Mesenchymal stem cell (in vitro differentiated cells and primary cell): Measurements from ENCODE around the gene CAPN15.
A peak's percentile ranks its signal among the peaks of the same experiment; 100 is the strongest.

ENCODE experiments used
- DNase-seq: peaks from one replicate; pipeline ENCODE4 v3.0.0-alpha.2; 2013
- H2AFZ ChIP-seq: one replicate; pipeline ENCODE4 v1.6.1; 2013; ENCODE audit warnings: low read depth, mild to moderate bottlenecking, control low read depth, inconsistent platforms, low read length, moderate library complexity
- H2AK5ac ChIP-seq: 2 replicates; pipeline ENCODE4 v1.6.1; 2013; ENCODE audit warnings: low read length, moderate library complexity, mild to moderate bottlenecking, inconsistent platforms; ENCODE audit not compliant: severe bottlenecking
- H2BK120ac ChIP-seq: one replicate; pipeline ENCODE4 v1.6.1; 2013; ENCODE audit warnings: low read depth, mild to moderate bottlenecking, inconsistent platforms, low read length, moderate library complexity
- H2BK12ac ChIP-seq, 2 experiments: one replicate each; pipeline ENCODE4 v1.6.1; 2013; ENCODE audit warnings: inconsistent platforms in 2 of 2, low read length in 2 of 2, mild to moderate bottlenecking in 2 of 2, moderate library complexity in 2 of 2, control low read depth in 1 of 2
- H2BK15ac ChIP-seq: one replicate; pipeline ENCODE4 v1.6.1; 2013; ENCODE audit warnings: mild to moderate bottlenecking, low read depth, inconsistent platforms; ENCODE audit not compliant: poor library complexity, severe bottlenecking
- H2BK5ac ChIP-seq: 2 replicates; pipeline ENCODE4 v1.6.1; 2013; ENCODE audit warnings: low read depth, mild to moderate bottlenecking, low read length, control low read depth, inconsistent platforms; ENCODE audit not compliant: poor library complexity, severe bottlenecking
- H3K14ac ChIP-seq, 2 experiments: one replicate each; pipeline ENCODE4 v1.6.1; 2013; ENCODE audit warnings: inconsistent platforms in 2 of 2, low read length in 2 of 2, control low read depth in 1 of 2, mild to moderate bottlenecking in 1 of 2, moderate library complexity in 1 of 2
- H3K18ac ChIP-seq, 2 experiments: one replicate each; pipeline ENCODE4 v1.6.1; 2013; ENCODE audit warnings: inconsistent platforms in 2 of 2, low read length in 2 of 2, control low read depth in 1 of 2, low read depth in 1 of 2, mild to moderate bottlenecking in 1 of 2
- H3K23ac ChIP-seq, 2 experiments: one replicate each; pipeline ENCODE4 v1.6.1; 2013; ENCODE audit warnings: inconsistent platforms in 2 of 2, low read length in 2 of 2, mild to moderate bottlenecking in 2 of 2, moderate library complexity in 2 of 2, control low read depth in 1 of 2
- H3K27ac ChIP-seq: 2 replicates; pipeline ENCODE4 v1.5.1; 2013; ENCODE audit warnings: mild to moderate bottlenecking, moderate library complexity, low read length, control low read depth, inconsistent platforms; ENCODE audit not compliant: poor library complexity, severe bottlenecking
- H3K27me3 ChIP-seq, 2 experiments: 2 replicates each; pipeline versions ENCODE4 v1.6.1 to v1.7.0; 2013; ENCODE audit warnings: low read length in 2 of 2, mild to moderate bottlenecking in 2 of 2, moderate library complexity in 2 of 2, control low read depth in 1 of 2, inconsistent platforms in 1 of 2; ENCODE audit not compliant: control insufficient read depth in 1 of 2, insufficient read depth in 1 of 2
- H3K36me3 ChIP-seq, 2 experiments: 2 replicates each; pipeline versions ENCODE4 v1.6.1 to v1.7.0; 2013; ENCODE audit warnings: low read length in 2 of 2, control low read depth in 1 of 2, inconsistent platforms in 1 of 2, low read depth in 1 of 2, mild to moderate bottlenecking in 1 of 2; ENCODE audit not compliant: insufficient read depth in 2 of 2, control insufficient read depth in 1 of 2
- H3K4ac ChIP-seq, 2 experiments: one replicate each; pipeline ENCODE4 v1.6.1; 2013; ENCODE audit warnings: inconsistent platforms in 2 of 2, low read length in 2 of 2, mild to moderate bottlenecking in 2 of 2, moderate library complexity in 2 of 2, control low read depth in 1 of 2, low read depth in 1 of 2
- H3K4me1 ChIP-seq: 2 replicates; pipeline ENCODE4 v1.6.1; 2013; ENCODE audit warnings: low read depth, low read length, control low read depth; ENCODE audit not compliant: control insufficient read depth, insufficient read depth
- H3K4me2 ChIP-seq: 2 replicates; pipeline ENCODE4 v1.6.1; 2013; ENCODE audit warnings: low read length, mild to moderate bottlenecking, inconsistent platforms; ENCODE audit not compliant: poor library complexity, severe bottlenecking
- H3K4me3 ChIP-seq, 2 experiments: 2 replicates each; pipeline versions ENCODE4 v1.5.1 to v1.7.0; 2013; ENCODE audit warnings: low read length in 2 of 2, mild to moderate bottlenecking in 2 of 2, control low read depth in 1 of 2, low read depth in 1 of 2; ENCODE audit not compliant: insufficient read depth in 1 of 2
- H3K79me1 ChIP-seq: replicated peaks from 2 replicates; pipeline ENCODE4 v1.6.1; 2013; ENCODE audit warnings: mild to moderate bottlenecking, control low read depth, low read length, inconsistent platforms; ENCODE audit not compliant: poor library complexity, severe bottlenecking
- H3K9ac ChIP-seq: 2 replicates; pipeline ENCODE4 v1.7.0; 2013; ENCODE audit warnings: mild to moderate bottlenecking, low read length, moderate library complexity
- H3K9me3 ChIP-seq: 2 replicates; pipeline ENCODE4 v1.7.0; 2013; ENCODE audit warnings: mild to moderate bottlenecking, low read length; ENCODE audit not compliant: control insufficient read depth
- H4K8ac ChIP-seq: one replicate; pipeline ENCODE4 v1.6.1; 2013; ENCODE audit warnings: inconsistent platforms, mild to moderate bottlenecking, low read length, moderate library complexity
- H4K91ac ChIP-seq: one replicate; pipeline ENCODE4 v1.6.1; 2013; ENCODE audit warnings: mild to moderate bottlenecking, low read length, inconsistent platforms
- WGBS: methylation state at CpG from one replicate; pipeline ENCODE4 v1.1.7; 2013; ENCODE audit warnings: mixed read lengths; 5-methylcytosine and 5-hydroxymethylcytosine counted together

The CAPN15 gene

GRCh38 chr16:577796-578195 is 50.3 kb downstream of the CAPN15 start:
- H3K4ac ChIP-seq, result no peak overlapping the region

GRCh38 chr16:578232-578869 is 50.8 kb downstream of the CAPN15 start:
- no peak overlapping the region for H2AK5ac ChIP-seq

More at GRCh38 chr16:577796-578195, 50.3 kb downstream of the CAPN15 start:
- Histone ChIP-seq H2BK5ac (no peak overlapping the region), H3K79me1 (peaks cover 34% of the 10 kb centered on the region), H2AK5ac (no peak overlapping the region), H3K27me3 (no peaks in the 10 kb centered on the region), H3K4me3 (no peak overlapping the region), H3K9ac (no peak overlapping the region), H3K27ac (no peak overlapping the region), H2BK120ac (no peak overlapping the region), H3K4me2 (no peak overlapping the region), H3K4me1 (peaks cover 24% of the 10 kb centered on the region), H3K9me3 (no peaks in the 10 kb centered on the region), H3K36me3 (peaks cover 26 to 80% of the 10 kb centered on the region in 2 experiments), H4K91ac (no peak overlapping the region), H3K18ac (no peak overlapping the region), H3K14ac (no peak overlapping the region), H4K8ac (peak overlapping the region; percentile 32), H2BK12ac (no peak overlapping the region), H3K23ac (no peak overlapping the region), H2AFZ (no peak overlapping the region), H2BK15ac (no peak overlapping the region)
- 94% methylated on average over 12 of the region's 13 CpGs for WGBS
- no peak for DNase-seq

GRCh38 chr16:578870-579405 is 51.4 kb downstream of the CAPN15 start:
- peaks cover 25% of the 10 kb centered on the region for H3K4me1 ChIP-seq
- peaks cover 24% of the 10 kb centered on the region for H3K79me1 ChIP-seq
- no peak overlapping the region for H4K91ac ChIP-seq
- H3K9me3 ChIP-seq, result no peaks in the 10 kb centered on the region
- no peak overlapping the region for H3K4ac ChIP-seq
- H3K27ac ChIP-seq, result no peak overlapping the region
- H2BK12ac ChIP-seq, result peak overlapping the region in 1 of 2 experiments; percentile 51
- H3K9ac ChIP-seq, result no peak overlapping the region
- H3K4me3 ChIP-seq, result no peak overlapping the region
- H3K23ac ChIP-seq, result no peak overlapping the region
- no peak overlapping the region for H3K4me2 ChIP-seq
- peak overlapping the region in 1 of 2 experiments; percentile 68 for H3K14ac ChIP-seq
- H2AFZ ChIP-seq, result no peak overlapping the region
- no peak overlapping the region for H2AK5ac ChIP-seq
- WGBS, result 17% methylated on average over 23 of the region's 34 CpGs
- H2BK5ac ChIP-seq, result no peak overlapping the region
- no peak overlapping the region for H2BK120ac ChIP-seq
- peak overlapping the region; percentile 67 for H4K8ac ChIP-seq
- peaks cover 32 to 80% of the 10 kb centered on the region in 2 experiments for H3K36me3 ChIP-seq
- peak overlapping the region in 1 of 2 experiments; percentile 18 for H3K18ac ChIP-seq
- peak overlapping the region; percentile 30 for H2BK15ac ChIP-seq
- no peaks in the 10 kb centered on the region for H3K27me3 ChIP-seq
- peak; percentile 82 for DNase-seq

More at GRCh38 chr16:578232-578869, 50.8 kb downstream of the CAPN15 start:
- H3K79me1 ChIP-seq, result peaks cover 30% of the 10 kb centered on the region
- H2BK15ac ChIP-seq, result no peak overlapping the region
- no peak overlapping the region for H4K91ac ChIP-seq
- no peak overlapping the region for H2AFZ ChIP-seq
- peak overlapping the region in 1 of 2 experiments; percentile 18 for H3K18ac ChIP-seq
- no peak overlapping the region for H3K4me3 ChIP-seq
- peaks cover 32 to 80% of the 10 kb centered on the region in 2 experiments for H3K36me3 ChIP-seq
- H2BK120ac ChIP-seq, result no peak overlapping the region
- DNase-seq, result no peak
- no peak overlapping the region for H4K8ac ChIP-seq
- peak overlapping the region in 1 of 2 experiments; percentile 68 for H3K14ac ChIP-seq
- no peak overlapping the region for H3K23ac ChIP-seq
- no peak overlapping the region for H3K27ac ChIP-seq
- H2BK5ac ChIP-seq, result no peak overlapping the region
- H2BK12ac ChIP-seq, result peak overlapping the region in 1 of 2 experiments; percentile 51
- no peak overlapping the region for H3K4ac ChIP-seq
- H3K9ac ChIP-seq, result no peak overlapping the region
- no peak overlapping the region for H3K4me2 ChIP-seq
- no peaks in the 10 kb centered on the region for H3K27me3 ChIP-seq
- 86% methylated on average over 22 of the region's 24 CpGs for WGBS
- no peaks in the 10 kb centered on the region for H3K9me3 ChIP-seq
- H3K4me1 ChIP-seq, result peaks cover 21% of the 10 kb centered on the region

GRCh38 chr16:580141-580945 is 52.8 kb downstream of the CAPN15 start:
- no peak overlapping the region for H3K14ac ChIP-seq
- H3K4me2 ChIP-seq, result no peak overlapping the region
- peaks cover 19 to 66% of the 10 kb centered on the region in 2 experiments for H3K36me3 ChIP-seq
- H3K4me1 ChIP-seq, result peaks cover 32% of the 10 kb centered on the region
- H3K9me3 ChIP-seq, result no peaks in the 10 kb centered on the region
- no peak for DNase-seq
- H3K79me1 ChIP-seq, result peaks cover 11% of the 10 kb centered on the region
- H3K27ac ChIP-seq, result no peak overlapping the region
- no peak overlapping the region for H2BK15ac ChIP-seq
- no peak overlapping the region for H4K91ac ChIP-seq
- H2BK5ac ChIP-seq, result no peak overlapping the region
- H3K4ac ChIP-seq, result no peak overlapping the region
- no peaks in the 10 kb centered on the region for H3K27me3 ChIP-seq
- H4K8ac ChIP-seq, result no peak overlapping the region
- no peak overlapping the region for H3K23ac ChIP-seq
- H2AK5ac ChIP-seq, result no peak overlapping the region
- no peak overlapping the region for H3K4me3 ChIP-seq
- H2BK120ac ChIP-seq, result no peak overlapping the region
- 97% methylated on average over 27 of the region's 27 CpGs for WGBS
- no peak overlapping the region for H3K18ac ChIP-seq
- H2BK12ac ChIP-seq, result no peak overlapping the region
- no peak overlapping the region for H3K9ac ChIP-seq
- H2AFZ ChIP-seq, result no peak overlapping the region
